Thyroid gland (tissue), 4 donors: ENCODE measurements around the gene NEURL1.
A peak's percentile ranks its signal among the peaks of the same experiment; 100 is the strongest.

ENCODE experiments used
- POLR2A ChIP-seq, 2 donors: fragments of 450-650 bp; IDR thresholded peaks; one replicate each; pipeline ENCODE4 v1.6.1; 2017; ENCODE audit warnings: antibody characterized with exemption in 2 of 2, mild to moderate bottlenecking in 2 of 2, moderate library complexity in 1 of 2
- TF ChIP-seq, protein P1 (sequence below), 6 experiments: fragments of 200-600 bp in 3 of 6; fragments of 450-650 bp in 3 of 6; sonication (generic) in 3 of 6; IDR thresholded peaks; one replicate each; pipeline ENCODE4 v1.5.1; 2016 to 2019; ENCODE audit warnings: antibody characterized with exemption in 6 of 6, mild to moderate bottlenecking in 2 of 6, inconsistent platforms in 1 of 6, moderate library complexity in 1 of 6

DNA sequence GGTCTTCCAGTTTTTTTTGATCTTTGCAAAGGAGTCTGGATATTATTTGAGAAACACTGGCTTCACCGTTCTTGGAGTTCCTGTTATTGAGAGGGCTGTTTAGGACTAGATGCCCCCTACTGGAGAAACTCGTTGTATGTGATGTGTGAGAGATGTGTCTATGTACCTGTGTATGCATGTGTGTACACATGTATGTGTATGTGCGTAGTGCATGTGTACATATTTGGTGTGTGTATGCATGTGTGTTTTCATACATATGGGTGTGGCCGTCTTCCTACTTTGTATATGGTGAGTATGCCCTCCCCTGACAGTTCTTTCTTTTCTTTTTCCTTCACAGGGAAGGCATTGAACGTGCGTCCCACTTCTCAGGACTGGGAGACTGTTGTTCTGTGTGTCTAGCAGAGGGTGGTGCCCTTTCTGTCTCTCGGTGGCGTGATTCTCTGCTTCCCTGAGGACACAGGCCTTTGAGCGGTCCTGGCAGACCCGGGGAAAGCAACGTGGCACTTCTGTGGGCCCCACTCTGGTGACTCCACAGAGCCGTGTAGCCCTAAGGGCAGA lies 11.5 kb upstream of the NEURL1 start:
- TF ChIP-seq, protein P1, sequence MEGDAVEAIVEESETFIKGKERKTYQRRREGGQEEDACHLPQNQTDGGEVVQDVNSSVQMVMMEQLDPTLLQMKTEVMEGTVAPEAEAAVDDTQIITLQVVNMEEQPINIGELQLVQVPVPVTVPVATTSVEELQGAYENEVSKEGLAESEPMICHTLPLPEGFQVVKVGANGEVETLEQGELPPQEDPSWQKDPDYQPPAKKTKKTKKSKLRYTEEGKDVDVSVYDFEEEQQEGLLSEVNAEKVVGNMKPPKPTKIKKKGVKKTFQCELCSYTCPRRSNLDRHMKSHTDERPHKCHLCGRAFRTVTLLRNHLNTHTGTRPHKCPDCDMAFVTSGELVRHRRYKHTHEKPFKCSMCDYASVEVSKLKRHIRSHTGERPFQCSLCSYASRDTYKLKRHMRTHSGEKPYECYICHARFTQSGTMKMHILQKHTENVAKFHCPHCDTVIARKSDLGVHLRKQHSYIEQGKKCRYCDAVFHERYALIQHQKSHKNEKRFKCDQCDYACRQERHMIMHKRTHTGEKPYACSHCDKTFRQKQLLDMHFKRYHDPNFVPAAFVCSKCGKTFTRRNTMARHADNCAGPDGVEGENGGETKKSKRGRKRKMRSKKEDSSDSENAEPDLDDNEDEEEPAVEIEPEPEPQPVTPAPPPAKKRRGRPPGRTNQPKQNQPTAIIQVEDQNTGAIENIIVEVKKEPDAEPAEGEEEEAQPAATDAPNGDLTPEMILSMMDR (IDR thresholded peaks at IDR 0.05): peak in 5 of 6 experiments; percentile 22 to 53 (median 45)
- TF ChIP-seq POLR2A (IDR thresholded peaks at IDR 0.05): no peak
